NCI-H446 (cell line): Measurements from ENCODE around the gene CLNK.

Source experiments
- DNase-seq, 2 experiments: peaks; one replicate each; lab custom pipeline; 2025; lab: John Stamatoyannopoulos, UW

Gene CLNK

GRCh38 chr4:10701702-10702460, 17.3 kb upstream of the CLNK start:
- no peak for DNase-seq

DNA sequence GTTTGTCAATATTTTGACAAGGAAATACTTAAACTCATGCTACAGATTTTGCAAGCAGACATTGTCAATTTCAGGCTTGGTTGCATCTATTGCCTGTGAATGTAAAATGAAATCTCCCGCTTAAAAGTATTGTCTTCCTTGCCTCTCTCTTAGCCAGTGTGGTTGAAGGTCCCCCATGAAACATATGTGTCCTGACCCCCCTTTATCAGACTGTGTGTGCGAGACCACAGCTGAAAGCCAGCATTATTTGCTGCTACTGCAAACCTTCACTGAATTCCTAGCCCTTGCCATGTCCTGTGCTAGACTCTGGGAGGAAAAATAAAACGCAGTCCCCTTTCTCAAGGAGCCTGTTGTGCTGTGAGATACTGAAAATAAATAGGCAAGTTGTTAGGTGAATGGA, 16.6 kb upstream of the CLNK start:
- DNase-seq = no peak

- DNase-seq = no peak
Observed at GRCh38 chr4:10698172-10698571, 13.6 kb upstream of the CLNK start.

- DNase-seq = no peak
Observed at GRCh38 chr4:10697086-10697485, 12.5 kb upstream of the CLNK start.

DNA sequence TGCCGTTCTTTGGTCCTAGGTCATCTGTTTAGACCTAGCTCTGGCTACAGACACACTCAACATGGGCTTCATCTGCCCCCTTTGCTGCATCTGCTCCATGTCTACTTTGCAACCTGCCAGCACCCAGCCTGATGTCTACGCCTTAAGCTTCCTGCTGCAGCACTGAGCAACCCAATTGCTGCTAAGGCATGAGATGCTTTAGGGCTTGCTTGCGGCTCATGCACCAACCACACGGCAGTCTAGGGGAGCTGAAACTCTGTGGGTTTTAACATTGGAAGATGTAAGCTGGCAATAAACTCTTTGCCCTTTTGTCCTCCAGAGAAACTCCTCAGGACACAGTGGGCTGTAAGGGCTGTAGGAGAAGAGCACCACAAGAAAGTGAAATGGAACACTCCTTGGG, 11.7 kb upstream of the CLNK start:
- DNase-seq = no peak

DNA sequence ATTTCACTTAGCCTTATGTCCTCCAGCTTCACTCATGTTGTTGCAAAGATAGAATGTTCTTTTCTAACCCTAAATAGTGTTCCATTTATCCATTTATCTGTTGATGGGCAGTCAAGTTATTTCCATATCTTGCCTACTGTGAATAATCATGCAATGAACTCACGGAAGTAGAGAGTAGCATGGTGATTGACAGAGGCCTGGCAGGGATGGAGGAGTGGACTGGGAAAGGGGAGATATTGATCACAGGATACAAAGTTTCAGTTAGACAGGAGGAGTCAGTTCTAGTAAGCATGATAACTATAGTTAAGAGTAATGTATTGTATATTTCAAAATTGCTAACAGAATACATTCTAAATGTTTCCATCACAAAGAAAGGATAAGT, 10.3 kb upstream of the CLNK start:
- no peak for DNase-seq

DNA sequence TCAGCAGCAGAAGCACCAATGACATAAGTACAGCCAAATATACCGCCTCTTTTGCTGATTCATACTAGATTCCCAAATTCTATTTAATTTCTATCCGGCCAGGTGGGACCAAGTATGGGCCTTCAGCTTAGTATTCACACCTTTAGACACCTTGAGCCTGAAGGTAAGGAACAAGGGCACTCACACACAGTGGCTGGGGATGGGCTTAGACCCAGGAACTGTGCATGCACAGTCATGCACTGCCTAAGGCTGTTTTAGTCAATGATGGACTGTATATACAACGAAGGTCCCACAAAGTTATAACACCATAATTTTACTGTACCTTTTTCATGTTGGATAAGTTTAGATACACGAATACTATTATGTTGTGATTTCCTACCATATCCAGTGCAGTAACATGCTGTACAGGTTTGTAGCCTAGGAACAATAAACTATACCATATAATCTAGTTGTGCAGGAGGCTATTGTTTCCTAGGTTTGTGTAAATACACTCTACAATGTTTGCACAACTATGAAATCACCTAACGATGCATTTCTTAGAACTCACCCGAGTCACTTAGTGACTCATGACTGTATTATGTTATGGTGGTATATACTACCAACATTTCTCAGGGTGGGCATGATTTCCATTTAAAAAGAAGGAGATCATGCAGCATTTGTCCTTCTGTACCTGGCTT, 9.7 kb upstream of the CLNK start:
- no peak for DNase-seq

DNA sequence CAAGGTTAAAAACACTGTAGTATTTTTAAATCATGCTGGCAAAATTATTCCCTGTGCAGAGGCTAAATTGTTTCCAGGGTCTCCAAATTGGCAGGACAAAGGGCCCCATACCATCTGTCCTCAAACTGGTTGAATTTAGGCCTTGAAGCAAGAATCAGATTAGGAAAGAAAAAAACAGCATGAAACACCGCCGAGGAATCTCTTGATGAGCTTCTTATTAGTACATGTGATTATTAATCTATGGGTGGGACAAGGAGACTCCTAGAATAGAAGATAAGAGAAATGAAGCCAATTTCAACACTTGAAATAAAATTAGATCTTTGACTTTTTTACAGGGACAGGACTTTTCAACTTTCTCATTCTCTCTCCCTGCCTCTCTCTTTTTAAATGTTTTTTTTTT, 7.1 kb upstream of the CLNK start:
- peak in 1 of 2 experiments; percentile 63 for DNase-seq

- DNase-seq = no peak
Observed at GRCh38 chr4:10690185-10690907, 5.8 kb upstream of the CLNK start.

- no peak for DNase-seq
Observed at GRCh38 chr4:10688846-10689245, 4.3 kb upstream of the CLNK start.

DNA sequence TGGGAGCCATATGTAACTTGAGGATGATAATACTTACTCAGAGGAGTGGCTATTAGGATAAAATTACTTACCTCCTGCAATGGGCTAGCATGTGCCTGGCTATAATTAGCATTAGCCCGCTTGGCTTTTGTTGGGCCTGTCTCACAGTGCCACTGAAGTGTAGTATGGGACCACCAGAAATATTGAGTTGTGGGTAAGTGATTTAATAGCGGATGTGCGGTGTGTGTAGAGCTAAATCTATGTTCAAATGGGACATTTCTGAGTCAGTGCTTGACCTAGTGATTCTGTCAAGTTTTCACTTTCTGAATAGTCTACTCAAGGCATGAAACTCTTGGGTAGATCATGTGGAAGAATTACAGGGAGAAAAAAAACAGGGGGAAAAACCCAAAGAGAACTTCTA, 3.5 kb upstream of the CLNK start:
- DNase-seq = no peak

GRCh38 chr4:10687526-10687925, 3.0 kb upstream of the CLNK start:
- DNase-seq = no peak

- no peak for DNase-seq
Observed at GRCh38 chr4:10682397-10682796, 2.2 kb downstream of the CLNK start.

DNA sequence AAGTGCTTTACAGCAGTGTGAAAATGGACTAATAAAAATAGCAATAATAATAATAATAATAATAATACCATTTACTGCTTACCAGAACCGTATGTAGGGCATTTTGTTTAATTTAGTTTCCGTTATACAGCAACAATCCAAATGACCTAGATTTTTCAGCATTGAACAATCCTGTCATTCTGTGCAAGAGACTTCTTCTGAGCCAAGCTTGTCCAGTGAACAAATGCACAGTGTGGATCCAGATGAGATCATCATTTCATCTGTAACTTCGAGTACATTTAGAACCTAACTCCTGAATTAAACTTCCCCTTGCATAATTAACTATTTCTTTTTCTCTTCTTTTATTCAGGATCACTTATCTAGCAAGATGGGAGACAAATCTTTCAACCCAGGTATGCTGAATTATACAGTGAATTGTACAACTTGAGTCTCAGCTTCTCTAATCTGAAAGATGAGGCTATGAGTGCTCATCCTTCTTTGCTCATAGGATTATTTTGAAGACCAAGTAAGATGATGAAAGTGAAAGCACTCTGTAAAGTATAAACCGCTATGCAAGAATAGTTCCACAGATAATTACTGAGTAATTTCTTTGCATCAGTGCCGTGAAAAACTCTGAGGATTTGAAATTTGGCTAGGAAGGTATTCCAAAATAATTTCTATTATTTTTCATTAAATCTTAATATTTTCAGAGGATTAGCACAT, 6.6 kb downstream of the CLNK start:
- no peak for DNase-seq

DNA sequence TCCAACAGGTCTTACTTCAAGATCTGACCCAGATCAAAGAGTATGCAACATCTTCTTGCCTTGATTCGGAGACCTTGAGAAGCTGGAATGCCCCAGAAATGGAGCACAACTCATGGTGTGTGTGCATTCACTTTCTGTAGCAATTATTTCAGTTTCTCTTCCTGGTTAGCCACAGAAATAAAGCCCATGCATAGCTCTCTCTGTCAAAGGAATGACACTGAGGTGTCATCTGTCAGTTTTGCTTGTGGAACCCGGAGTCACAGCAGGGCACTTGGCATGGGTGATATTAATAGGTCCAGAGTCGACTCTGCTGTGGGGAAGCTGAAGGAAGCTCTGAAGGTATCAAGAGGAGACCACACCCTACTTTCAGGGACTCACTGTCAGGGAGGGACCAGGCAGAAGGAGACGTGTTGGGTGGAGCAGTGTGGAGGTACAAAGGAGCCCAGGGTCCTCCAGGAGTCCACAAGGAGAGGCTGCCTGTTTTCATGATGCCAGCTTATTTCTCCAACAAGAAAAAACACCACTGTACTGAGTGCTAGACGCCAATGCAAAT, 10.7 kb downstream of the CLNK start:
- no peak for DNase-seq

- no peak for DNase-seq
Observed at GRCh38 chr4:10672379-10672778, 12.2 kb downstream of the CLNK start.

DNA sequence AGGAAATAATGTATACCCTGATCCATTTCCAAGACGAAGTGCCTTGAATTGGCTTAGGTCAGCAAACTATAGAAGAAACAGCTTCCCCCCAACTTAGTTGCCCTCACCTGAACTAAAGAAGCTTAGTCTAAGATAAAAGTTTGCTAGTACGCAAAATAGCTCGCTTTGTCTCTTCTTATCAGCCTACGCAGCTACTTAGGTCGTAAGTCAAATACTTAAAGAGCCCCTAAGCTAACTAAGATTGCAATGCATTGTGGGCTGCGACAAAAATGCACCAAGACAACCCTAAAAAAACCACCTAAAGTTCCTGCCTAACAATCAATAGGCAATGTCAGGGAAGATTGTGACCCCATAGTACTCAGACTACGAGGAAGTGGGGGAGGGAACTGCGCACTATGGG, 12.8 kb downstream of the CLNK start:
- no peak for DNase-seq

- DNase-seq = no peak
Observed at GRCh38 chr4:10671366-10671765, 13.2 kb downstream of the CLNK start.

DNA sequence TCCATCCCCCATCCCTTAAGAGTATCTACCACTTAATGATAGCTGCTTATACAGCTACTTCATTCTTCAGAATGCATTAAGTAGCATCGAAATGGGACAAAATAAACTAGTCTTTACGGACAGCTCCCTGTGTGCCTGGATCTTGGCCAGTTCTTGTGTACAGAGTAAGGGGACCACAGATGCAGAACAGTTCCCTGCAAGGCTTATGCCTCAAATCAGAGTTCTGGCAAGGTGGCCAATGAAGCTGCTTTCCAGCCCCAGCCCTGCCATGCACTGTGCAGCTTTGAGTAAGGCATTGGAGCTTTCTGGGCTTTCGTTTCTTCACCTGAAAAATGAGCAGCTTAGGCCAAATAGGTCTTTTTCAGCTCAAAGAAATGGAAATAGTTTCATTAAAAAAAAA, 14.2 kb downstream of the CLNK start:
- peak; percentile 16 to 67 for DNase-seq

- peak in 1 of 2 experiments; percentile 64 for DNase-seq
Observed at GRCh38 chr4:10667701-10668326, 16.8 kb downstream of the CLNK start.

- DNase-seq = peak in 1 of 2 experiments; percentile 13
Observed at GRCh38 chr4:10666616-10667015, 18.0 kb downstream of the CLNK start.

DNA sequence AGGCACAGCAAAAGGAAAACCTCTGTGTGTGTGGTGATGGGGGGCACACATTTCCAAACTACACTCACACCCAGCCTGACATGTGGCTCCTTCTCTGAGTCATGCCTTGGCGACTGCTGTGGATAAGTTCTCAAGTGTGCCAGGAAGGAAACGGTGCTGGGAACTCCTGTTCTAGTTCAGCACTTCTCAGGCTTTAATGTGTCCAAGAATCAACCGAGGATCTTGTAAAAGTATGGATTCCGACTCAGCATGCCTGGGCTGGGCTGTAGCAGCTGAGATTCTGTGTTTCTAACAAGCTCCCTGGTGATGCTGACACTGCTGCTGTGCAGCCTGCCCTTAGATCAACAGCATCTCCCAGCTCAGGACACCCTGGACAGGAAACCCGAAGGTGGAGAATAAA, 20.2 kb downstream of the CLNK start:
- DNase-seq = peak; percentile 1 to 36
